Neural cell (in vitro differentiated cells): ENCODE data around the gene USP32. TPM values are rescaled to one million over a fixed set of nuclear protein-coding genes. Genes with fewer than 3 reads are reported as not detected.
"Not testable (repeated sequence)": the region's sequence is repeated elsewhere in the genome, so short reads cannot be mapped to it uniquely, and the experiment has no call there.

Experiments used
- H2AFZ ChIP-seq: fragments of 200-600, 300-800 bp; sonication (generic), shearing (Covaris generic); 2 replicates; pipeline ENCODE4 v1.6.0; 2014; ENCODE audit warnings: low read depth, mild to moderate bottlenecking, antibody characterized with exemption, low read length, moderate library complexity
- H3F3A ChIP-seq: fragments of 200-600 bp; shearing (Covaris generic); 2 replicates; pipeline ENCODE4 v1.6.1; 2016; ENCODE audit warnings: mild to moderate bottlenecking, moderate library complexity, mixed read lengths, antibody characterized with exemption, low read length; ENCODE audit not compliant: insufficient read depth, poor library complexity, severe bottlenecking
- H3K27ac ChIP-seq: fragments of 200-600, 300-800 bp; sonication (generic), shearing (Covaris generic); 2 replicates; pipeline ENCODE4 v1.5.1; 2014; ENCODE audit warnings: mild to moderate bottlenecking, low read length, moderate library complexity
- H3K27me3 ChIP-seq: fragments of 300-800, 200-600 bp; sonication (generic), shearing (Covaris generic); 2 replicates; pipeline ENCODE4 v1.6.0; 2014; ENCODE audit warnings: mild to moderate bottlenecking, low read depth, low read length, moderate library complexity; ENCODE audit not compliant: insufficient read depth
- H3K36me3 ChIP-seq: fragments of 300-800, 200-600 bp; sonication (generic), shearing (Covaris generic); 2 replicates; pipeline ENCODE4 v1.5.1; 2014; ENCODE audit warnings: mild to moderate bottlenecking, antibody characterized with exemption, low read length, moderate library complexity; ENCODE audit not compliant: insufficient read depth
- H3K4me2 ChIP-seq: fragments of 300-800, 200-600 bp; sonication (generic), shearing (Covaris generic); 2 replicates; pipeline ENCODE4 v1.6.0; 2014; ENCODE audit warnings: mild to moderate bottlenecking, low read length
- H3K4me3 ChIP-seq: fragments of 300-800, 200-600 bp; sonication (generic), shearing (Covaris generic); 2 replicates; pipeline ENCODE4 v1.5.1; 2014; ENCODE audit warnings: mild to moderate bottlenecking, low read length, moderate library complexity
- H3K79me2 ChIP-seq: fragments of 200-600 bp; shearing (Covaris generic); replicated peaks from 2 replicates; pipeline ENCODE4 v1.6.0; 2014; ENCODE audit warnings: mild to moderate bottlenecking, low read length, moderate library complexity; ENCODE audit not compliant: insufficient read depth
- H3K9ac ChIP-seq: fragments of 300-800, 200-600 bp; sonication (generic), shearing (Covaris generic); 2 replicates; pipeline ENCODE4 v1.6.1; 2016; ENCODE audit warnings: mild to moderate bottlenecking, low read length, mixed read lengths
- H3K9me2 ChIP-seq: fragments of 200-600 bp; shearing (Covaris generic); 2 replicates; pipeline ENCODE4 v1.6.1; 2016; ENCODE audit warnings: mild to moderate bottlenecking, low read length, mixed read lengths; ENCODE audit not compliant: insufficient read depth
- H3K9me3 ChIP-seq: fragments of 200-600, 300-800 bp; sonication (generic), shearing (Covaris generic); 2 replicates; pipeline ENCODE4 v1.6.1; 2016; ENCODE audit warnings: mild to moderate bottlenecking, mixed run types, low read length, moderate library complexity, mixed read lengths
- H4K20me1 ChIP-seq: fragments of 200-600 bp; shearing (Covaris generic); 2 replicates; pipeline ENCODE4 v1.6.1; 2016; ENCODE audit warnings: mild to moderate bottlenecking, mixed run types; ENCODE audit not compliant: insufficient read depth
- CTCF ChIP-seq: fragments of 450-650 bp; IDR thresholded peaks from 2 replicates; pipeline ENCODE4 v1.5.1; 2014; ENCODE audit warnings: antibody characterized with exemption, mild to moderate bottlenecking, moderate library complexity; ENCODE audit not compliant: poor library complexity, severe bottlenecking
- EP300 ChIP-seq: fragments of 450-650 bp; conservative IDR thresholded peaks from 2 replicates; pipeline ENCODE4 v1.6.1; 2014; ENCODE audit warnings: antibody characterized with exemption, mild to moderate bottlenecking, moderate library complexity; ENCODE audit not compliant: poor library complexity, severe bottlenecking
- EZH2 ChIP-seq: fragments of 200-600, 300-800 bp; shearing (Covaris generic), sonication (generic); IDR thresholded peaks from 2 replicates; pipeline ENCODE4 v1.6.1; 2014; ENCODE audit warnings: antibody characterized with exemption, low read length, borderline replicate concordance, mild to moderate bottlenecking; ENCODE audit not compliant: insufficient read depth, poor library complexity, severe bottlenecking
- MXI1 ChIP-seq: fragments of 450-650 bp; conservative IDR thresholded peaks from 2 replicates; pipeline ENCODE4 v1.6.1; 2014; ENCODE audit warnings: antibody characterized with exemption, mild to moderate bottlenecking; ENCODE audit not compliant: poor library complexity, severe bottlenecking
- POLR2AphosphoS5 ChIP-seq: IDR thresholded peaks from 2 replicates; pipeline ENCODE4 v1.6.1; 2012
- RAD21 ChIP-seq: fragments of 450-650 bp; conservative IDR thresholded peaks from 2 replicates; pipeline ENCODE4 v1.6.1; 2014; ENCODE audit warnings: antibody characterized with exemption, mild to moderate bottlenecking, moderate library complexity
- REST ChIP-seq: IDR thresholded peaks from 2 replicates; pipeline ENCODE4 v1.6.1; 2012; ENCODE audit warnings: borderline replicate concordance
- SMC3 ChIP-seq: fragments of 450-650 bp; conservative IDR thresholded peaks from 2 replicates; pipeline ENCODE4 v1.6.1; 2014; ENCODE audit warnings: antibody characterized with exemption, mild to moderate bottlenecking, moderate library complexity; ENCODE audit not compliant: poor library complexity
- TAF1 ChIP-seq: IDR thresholded peaks from 2 replicates; pipeline ENCODE4 v1.6.1; 2012; ENCODE audit warnings: low read depth
- polyA plus RNA-seq: library from polyadenylated mRNA; depleted of rRNA; stranded (reverse); fragments of >200 nt; gene quantifications from 2 replicates; pipeline ENCODE4 v1.2.3, GENCODE V29; 2014

Gene USP32
- polyA plus RNA-seq, 1 donor from 2014 or later: 25.7 TPM

GRCh38 chr17:60345233-60345632 lies 46.7 kb downstream of the USP32 start:
- no peaks in the 10 kb centered on the region for H3K9me3 ChIP-seq
- H4K20me1 ChIP-seq: no peaks in the 10 kb centered on the region
- H3K27me3 ChIP-seq: no peaks in the 10 kb centered on the region
- H3K79me2 ChIP-seq: no peaks in the 10 kb centered on the region
- H3K4me2 ChIP-seq: no peak overlapping the region
- H3K9ac ChIP-seq: no peak overlapping the region
- no peaks in the 10 kb centered on the region for H3K36me3 ChIP-seq
- no peak overlapping the region for H2AFZ ChIP-seq
- no peaks in the 10 kb centered on the region for H3K9me2 ChIP-seq
- TF ChIP-seq CTCF (no peak), EZH2 (no peak), TAF1 (no peak)
- no peaks in the 10 kb centered on the region for H3F3A ChIP-seq
- H3K4me3 ChIP-seq: no peak overlapping the region
- no peak overlapping the region for H3K27ac ChIP-seq

GRCh38 chr17:60342492-60342891 lies 49.4 kb downstream of the USP32 start:
- not testable (repeated sequence) for H4K20me1 ChIP-seq, H3K4me3 ChIP-seq, H3K9me2 ChIP-seq, H3K36me3 ChIP-seq, H3F3A ChIP-seq, H3K79me2 ChIP-seq, H3K4me2 ChIP-seq, H3K27ac ChIP-seq, H3K9ac ChIP-seq, H3K27me3 ChIP-seq, H3K9me3 ChIP-seq, H2AFZ ChIP-seq

GRCh38 chr17:60335289-60335688 lies 56.6 kb downstream of the USP32 start:
- H3K9me3 ChIP-seq: no peaks in the 10 kb centered on the region
- no peak overlapping the region for H3K9ac ChIP-seq
- H3K79me2 ChIP-seq: no peaks in the 10 kb centered on the region
- H3K27ac ChIP-seq: no peak overlapping the region
- H2AFZ ChIP-seq: no peak overlapping the region
- H3K4me3 ChIP-seq: no peak overlapping the region
- no peaks in the 10 kb centered on the region for H4K20me1 ChIP-seq
- H3F3A ChIP-seq: no peaks in the 10 kb centered on the region
- TF ChIP-seq MXI1 (no peak), CTCF (no peak)
- H3K9me2 ChIP-seq: no peaks in the 10 kb centered on the region
- no peaks in the 10 kb centered on the region for H3K27me3 ChIP-seq
- H3K36me3 ChIP-seq: no peaks in the 10 kb centered on the region
- no peak overlapping the region for H3K4me2 ChIP-seq

- H3K27ac ChIP-seq: no peak overlapping the region
- no peak overlapping the region for H3K4me3 ChIP-seq
- no peaks in the 10 kb centered on the region for H3K27me3 ChIP-seq
- H3K36me3 ChIP-seq: no peaks in the 10 kb centered on the region
- H3K9ac ChIP-seq: no peak overlapping the region
- H3K4me2 ChIP-seq: no peak overlapping the region
- no peak overlapping the region for H2AFZ ChIP-seq
- H4K20me1 ChIP-seq: no peaks in the 10 kb centered on the region
- no peaks in the 10 kb centered on the region for H3K9me2 ChIP-seq
- no peaks in the 10 kb centered on the region for H3F3A ChIP-seq
- no peaks in the 10 kb centered on the region for H3K79me2 ChIP-seq
- no peaks in the 10 kb centered on the region for H3K9me3 ChIP-seq
- no peak for TF ChIP-seq EZH2
- TF ChIP-seq RAD21: no peak
- no peak for TF ChIP-seq REST
- no peak for TF ChIP-seq EP300
- TF ChIP-seq SMC3: no peak
- no peak for TF ChIP-seq POLR2AphosphoS5
- TF ChIP-seq CTCF: no peak
- TF ChIP-seq TAF1: no peak
Measured at GRCh38 chr17:60333628-60334031, 58.3 kb downstream of the USP32 start.
